ENCODE measurements around the gene HSPA12B. TPM values are rescaled to one million over a fixed set of nuclear protein-coding genes. Genes with fewer than 3 reads are reported as not detected.

The HSPA12B gene
- total and polyA plus RNA-seq, 2 of the 13 experiments (the other 11 are each of a cell fraction or from before 2014, with no cell fraction given): 0.01 TPM; not detected in 1

GRCh38 chr20:3710703-3711483, 21.6 kb upstream of the HSPA12B start (continued):
- no peak for TF ChIP-seq ZNF609 (CRISPR knock-in tag; IDR thresholded peaks at IDR 0.05; ENCODE audit: borderline replicate concordance)
- no peak for TF ChIP-seq CHD4 (IDR thresholded peaks at IDR 0.05; ENCODE audit: borderline replicate concordance, low read length)
- TF ChIP-seq ZMYM4 (CRISPR knock-in tag; IDR thresholded peaks at IDR 0.05): 0 out of 2 replicates have a peak, but pooled peaks have one; percentile 20
- no peak for TF ChIP-seq ZNF670 (CRISPR knock-in tag; IDR thresholded peaks at IDR 0.05; ENCODE audit: borderline replicate concordance)
- 0 out of 2 replicates have a peak, but pooled peaks have one; percentile 18 for TF ChIP-seq TAF1 (CRISPR knock-in tag; IDR thresholded peaks at IDR 0.05)
- 0 out of 2 replicates have a peak, but pooled peaks have one; percentile 20 for TF ChIP-seq TARDBP (CRISPR knock-in tag; IDR thresholded peaks at IDR 0.05)
- TF ChIP-seq TBX2 (CRISPR knock-in tag; IDR thresholded peaks at IDR 0.05; ENCODE audit: borderline replicate concordance): no peak; the same call in 1 of the 2 replicates
- peak; percentile 48; the same call in 1 of the 2 replicates for TF ChIP-seq ZNF768 (CRISPR knock-in tag; IDR thresholded peaks at IDR 0.05)
- TF ChIP-seq ARNTL (CRISPR knock-in tag; IDR thresholded peaks at IDR 0.05): no peak
- no peak for TF ChIP-seq RNF219 (CRISPR knock-in tag; IDR thresholded peaks at IDR 0.05)
- TF ChIP-seq GZF1 (CRISPR knock-in tag; IDR thresholded peaks at IDR 0.05): no peak
- TF ChIP-seq ZNF597 (CRISPR knock-in tag; IDR thresholded peaks at IDR 0.05): no peak
- TF ChIP-seq SMAD1 (CRISPR knock-in tag; IDR thresholded peaks at IDR 0.05; ENCODE audit: borderline replicate concordance, low read depth): no peak
- no peak for TF ChIP-seq ZNF776 (CRISPR knock-in tag; IDR thresholded peaks at IDR 0.05)
- no peak for TF ChIP-seq HOXA7 (CRISPR knock-in tag; IDR thresholded peaks at IDR 0.05)
- no peak for TF ChIP-seq STAT6 (CRISPR knock-in tag; IDR thresholded peaks at IDR 0.05; ENCODE audit: borderline replicate concordance)
- TF ChIP-seq SMAD3 (CRISPR knock-in tag; IDR thresholded peaks at IDR 0.05): peak; percentile 73; the same call in 1 of the 2 replicates

Data from HepG2 (cell line).